ENCODE data around the gene ALPK3. TPM values are rescaled to one million over a fixed set of nuclear protein-coding genes. Genes with fewer than 3 reads are reported as not detected.
A peak's percentile ranks its signal among the peaks of the same experiment; 100 is the strongest.

ALPK3 gene
- total and polyA plus RNA-seq, 9 of the 15 experiments (the other 6 are each of a cell fraction or from before 2014, with no cell fraction given): 0.04 to 1.0 (median 0.07) TPM; not detected in 2

- no peak for TF ChIP-seq SUPT5H (IDR thresholded peaks at IDR 0.05)
- Histone ChIP-seq H4K20me1 (replicated peaks; ENCODE audit: control insufficient read depth, insufficient read depth, low read length) (no peaks in the 10 kb centered on the region; the same call in 1 of the 2 replicates), H3K9ac (ENCODE audit: insufficient read depth in 1 of 2, low read depth in 2 of 2, low read length in 2 of 2) (no peak overlapping the region), H3K4me1 (replicated peaks in 1 of 2; ENCODE audit: control insufficient read depth in 2 of 2, insufficient read depth in 2 of 2, low read length in 2 of 2) (peaks cover 0 to 9% of the 10 kb centered on the region in 2 experiments; a peak in 2 of 5 replicates), H3K36me3 (ENCODE audit: control insufficient read depth, insufficient read depth, low read length) (no peaks in the 10 kb centered on the region), H3K9me3 (replicated peaks; ENCODE audit: control insufficient read depth, insufficient read depth, low read depth, low read length) (no peaks in the 10 kb centered on the region), H2AFZ (ENCODE audit: low read depth, low read length) (no peak overlapping the region), H3K79me2 (ENCODE audit: control insufficient read depth, insufficient read depth, low read length) (no peaks in the 10 kb centered on the region), H3K4me3 (no peak overlapping the region), H3K27me3 (ENCODE audit: control insufficient read depth in 2 of 2, insufficient read depth in 2 of 2, low read length in 2 of 2) (peaks cover 22 to 53% of the 10 kb centered on the region in 2 experiments; a peak in 4 of 5 replicates), H3K27ac (ENCODE audit: extremely low read depth, low read depth, low read length) (no peak overlapping the region), H3K4me2 (ENCODE audit: insufficient read depth, low read length) (no peak overlapping the region), H3K9me1 (ENCODE audit: control insufficient read depth, insufficient read depth, low read length) (no peaks in the 10 kb centered on the region)
- FAIRE-seq (peak; percentile 26), ATAC-seq (no peak), DNase-seq (ENCODE audit: extremely low read depth in 1 of 4, low spot score in 3 of 4) (no peak)
- ChIA-PET POLR2A (interaction anchor here (1.3 to 2.1 kb wide), 3 partner anchors 8 to 17 kb away, joined by 3 to 5 read pairs (median 4); no protein-coding TSS in a partner anchor), CTCF (ENCODE audit: low intra/inter-chr PET ratio) (interaction anchor here (1.1 kb wide), 1 partner anchor 187 kb away, joined by 3 read pairs; no protein-coding TSS in a partner anchor)
- WGBS (ENCODE audit: insufficient coverage, low coverage, missing lambda C conversion rate): 3% methylated on average over 3 of the region's 3 CpGs
- in situ Hi-C loops (cut with MboI): no loop called here
- intact Hi-C loops (cut with micrococcal nuclease): loop anchor here (5.0 kb wide), 1 partner anchor 66 kb away; no protein-coding TSS in a partner anchor
- BruUV-seq (replicated peaks): no TSS peak
Observed at GRCh38 chr15:84861781-84862180, 44.6 kb downstream of the ALPK3 start.

- ChIA-PET POLR2A (interaction anchor here (0.7 to 2.1 kb wide), 5 partner anchors 8 to 30 kb away, joined by 3 to 5 read pairs (median 3); no protein-coding TSS in a partner anchor), CTCF (ENCODE audit: low intra/inter-chr PET ratio) (interaction anchor here (1.1 kb wide), 1 partner anchor 186 kb away, joined by 3 read pairs; no protein-coding TSS in a partner anchor)
- Histone ChIP-seq H3K4me1 (replicated peaks in 1 of 2; ENCODE audit: control insufficient read depth in 2 of 2, insufficient read depth in 2 of 2, low read length in 2 of 2) (peaks cover 0 to 4% of the 10 kb centered on the region in 2 experiments; a peak in 2 of 5 replicates), H3K79me2 (ENCODE audit: control insufficient read depth, insufficient read depth, low read length) (no peaks in the 10 kb centered on the region), H3K4me3 (no peak overlapping the region), H3K9me1 (ENCODE audit: control insufficient read depth, insufficient read depth, low read length) (no peaks in the 10 kb centered on the region), H3K36me3 (ENCODE audit: control insufficient read depth, insufficient read depth, low read length) (no peaks in the 10 kb centered on the region), H3K9me3 (replicated peaks; ENCODE audit: control insufficient read depth, insufficient read depth, low read depth, low read length) (no peaks in the 10 kb centered on the region), H3K27ac (ENCODE audit: extremely low read depth, low read depth, low read length) (no peak overlapping the region), H3K4me2 (ENCODE audit: insufficient read depth, low read length) (no peak overlapping the region), H4K20me1 (replicated peaks; ENCODE audit: control insufficient read depth, insufficient read depth, low read length) (no peaks in the 10 kb centered on the region; the same call in 1 of the 2 replicates), H3K9ac (ENCODE audit: insufficient read depth in 1 of 2, low read depth in 2 of 2, low read length in 2 of 2) (no peak overlapping the region), H2AFZ (ENCODE audit: low read depth, low read length) (no peak overlapping the region), H3K27me3 (ENCODE audit: control insufficient read depth in 2 of 2, insufficient read depth in 2 of 2, low read length in 2 of 2) (peaks cover 21 to 52% of the 10 kb centered on the region in 2 experiments; a peak in 4 of 5 replicates)
- peak; percentile 66 for ATAC-seq
- intact Hi-C loops (cut with micrococcal nuclease) (loop anchor here (5.0 kb wide), 1 partner anchor 65 kb away; no protein-coding TSS in a partner anchor), in situ Hi-C loops (cut with MboI) (no loop called here)
- BruUV-seq (replicated peaks): no TSS peak
- 4% methylated on average over 17 of the region's 17 CpGs for WGBS (ENCODE audit: insufficient coverage, low coverage, missing lambda C conversion rate)
- peak in 1 of 4 experiments; percentile 32 for DNase-seq (ENCODE audit: extremely low read depth in 1 of 4, low spot score in 3 of 4)
- no peak for FAIRE-seq
- no peak for TF ChIP-seq IFI16 (CRISPR knock-in tag; IDR thresholded peaks at IDR 0.05)
- TF ChIP-seq CTCF (IDR thresholded peaks at IDR 0.05 in 2 of 3, conservative IDR thresholded peaks at IDR 0.05 in 1 of 3; ENCODE audit: insufficient read depth in 2 of 3, low read depth in 1 of 3, low read length in 3 of 3): peak; percentile 36 to 39 (median 39); a peak in 4 of 6 replicates
- peak in 1 of 2 experiments; percentile 24; a peak in 1 of 4 replicates for TF ChIP-seq RAD21 (CRISPR knock-in tag; conservative IDR thresholded peaks at IDR 0.05 in 1 of 2, IDR thresholded peaks at IDR 0.05 in 1 of 2)
Observed at GRCh38 chr15:84862214-84862975, 45.2 kb downstream of the ALPK3 start.

Measured in K562 (cell line).